SK-N-SH (cell line): Measurements from ENCODE around the gene ACD. TPM values are rescaled to one million over a fixed set of nuclear protein-coding genes. Genes with fewer than 3 reads are reported as not detected.

Source experiments
- CTCF ChIA-PET: fragments of 300-600, 350-600 bp; formaldehyde crosslinking; extraction: SDS; loops from one replicate; lab custom pipeline; 2021; lab: Yijun Ruan, JAX
- POLR2A ChIA-PET: fragments of 350-600 bp; sonication (Branson Sonifier 250); formaldehyde crosslinking; extraction: SDS; loops from one replicate; lab custom pipeline; 2020; ENCODE audit warnings: antibody characterized with exemption, inconsistent platforms; lab: Yijun Ruan, JAX
- DNase-seq: peaks from one replicate; pipeline ENCODE4 v3.0.0; 2012
- H2AFZ ChIP-seq: fragments of 200-600 bp; sonication (generic); 2 replicates; pipeline ENCODE4 v1.8.1; 2016; ENCODE audit warnings: antibody characterized with exemption, mild to moderate bottlenecking, low read depth
- H3F3A ChIP-seq: fragments of 200-600 bp; sonication (generic); replicated peaks from 2 replicates; pipeline ENCODE3; 2016; ENCODE audit warnings: antibody characterized with exemption, mild to moderate bottlenecking; ENCODE audit not compliant: insufficient read depth
- H3K27ac ChIP-seq, 2 experiments: fragments of 200-500 bp in 1 of 2; fragments of 200-600 bp in 1 of 2; sonication (Bioruptor generic) in 1 of 2; sonication (generic), shearing (Covaris generic) in 1 of 2; 2 replicates each; pipeline versions ENCODE4 v1.5.1 to v1.6.1; 2014 to 2016; ENCODE audit warnings: low read depth in 2 of 2, inconsistent platforms in 1 of 2, low read length in 1 of 2, mild to moderate bottlenecking in 1 of 2, mixed read lengths in 1 of 2
- H3K27me3 ChIP-seq: fragments of 200-600 bp; sonication (generic), shearing (Covaris generic); 2 replicates; pipeline ENCODE4 v1.6.1; 2016; ENCODE audit warnings: mixed run types; ENCODE audit not compliant: insufficient read depth
- H3K36me3 ChIP-seq, 2 experiments: fragments of 200-500 bp in 1 of 2; fragments of 200-600 bp in 1 of 2; sonication (Bioruptor generic) in 1 of 2; sonication (generic) in 1 of 2; replicated peaks in 1 of 2; 2 replicates each; pipeline versions ENCODE3 to v1.5.1; 2014 to 2016; ENCODE audit warnings: low read length in 1 of 2, mild to moderate bottlenecking in 1 of 2; ENCODE audit not compliant: insufficient read depth in 2 of 2, control insufficient read depth in 1 of 2
- H3K4me1 ChIP-seq, 2 experiments: fragments of 200-500 bp in 1 of 2; fragments of 200-600 bp in 1 of 2; sonication (Bioruptor generic) in 1 of 2; sonication (generic), shearing (Covaris generic) in 1 of 2; 2 replicates each; pipeline versions ENCODE4 v1.5.1 to v1.6.1; 2014 to 2016; ENCODE audit warnings: low read depth in 1 of 2, low read length in 1 of 2, mixed run types in 1 of 2; ENCODE audit not compliant: insufficient read depth in 2 of 2, control insufficient read depth in 1 of 2
- H3K4me2 ChIP-seq: fragments of 200-600 bp; sonication (generic), shearing (Covaris generic); 2 replicates; pipeline ENCODE4 v1.6.1; 2017; ENCODE audit warnings: mixed run types
- H3K4me3 ChIP-seq, 2 experiments: fragments of 200-500 bp in 1 of 2; fragments of 200-600 bp in 1 of 2; sonication (Bioruptor generic) in 1 of 2; sonication (generic), shearing (Covaris generic) in 1 of 2; 2 replicates each; pipeline versions ENCODE4 v1.5.1 to v1.8.1; 2014 to 2016; ENCODE audit warnings: low read depth in 2 of 2, inconsistent platforms in 1 of 2, low read length in 1 of 2, mild to moderate bottlenecking in 1 of 2, mixed read lengths in 1 of 2, moderate library complexity in 1 of 2
- H3K79me2 ChIP-seq: fragments of 200-600 bp; sonication (generic); 2 replicates; pipeline ENCODE4 v1.8.1; 2017; ENCODE audit warnings: mild to moderate bottlenecking; ENCODE audit not compliant: insufficient read depth
- H3K9ac ChIP-seq: fragments of 200-600 bp; sonication (generic); 2 replicates; pipeline ENCODE4 v1.6.1; 2017; ENCODE audit warnings: mixed run types
- H3K9me2 ChIP-seq: fragments of 200-600 bp; sonication (generic); 2 replicates; pipeline ENCODE4 v1.6.1; 2017; ENCODE audit warnings: mixed run types
- H3K9me3 ChIP-seq: fragments of 200-600 bp; sonication (generic); 2 replicates; pipeline ENCODE4 v1.6.1; 2017; ENCODE audit warnings: mixed run types, mild to moderate bottlenecking, moderate library complexity
- H4K20me1 ChIP-seq: fragments of 200-600 bp; sonication (generic); 2 replicates; pipeline ENCODE4 v1.6.1; 2017; ENCODE audit warnings: mild to moderate bottlenecking, mixed run types; ENCODE audit not compliant: insufficient read depth
- CHD2 ChIP-seq: fragments of 150-350 bp; IDR thresholded peaks from 2 replicates; pipeline ENCODE4 v1.6.1; 2018; ENCODE audit warnings: low read length; ENCODE audit not compliant: partially characterized antibody
- ELF1 ChIP-seq: IDR thresholded peaks from 2 replicates; pipeline ENCODE4 v1.4.0; 2012
- EZH2phosphoT487 ChIP-seq: fragments of 200-600 bp; sonication (generic); IDR thresholded peaks from 2 replicates; pipeline ENCODE4 v1.6.1; 2017; ENCODE audit warnings: low read depth, mixed run types, mild to moderate bottlenecking, antibody characterized with exemption, moderate library complexity, borderline replicate concordance
- FOXM1 ChIP-seq: IDR thresholded peaks from 2 replicates; pipeline ENCODE4 v1.4.0; 2012; ENCODE audit warnings: low read depth, mild to moderate bottlenecking
- GABPA ChIP-seq: IDR thresholded peaks from 2 replicates; pipeline ENCODE4 v1.4.0; 2012; ENCODE audit warnings: low read depth, mild to moderate bottlenecking
- JUND ChIP-seq: IDR thresholded peaks from 2 replicates; pipeline ENCODE4 v1.4.0; 2012
- MEF2A ChIP-seq: IDR thresholded peaks from 2 replicates; pipeline ENCODE4 v1.4.0; 2012; ENCODE audit warnings: low read depth, borderline replicate concordance
- SIN3A ChIP-seq: IDR thresholded peaks from 2 replicates; pipeline ENCODE4 v1.6.1; 2012; ENCODE audit warnings: low read depth, mild to moderate bottlenecking, low read length, moderate library complexity, borderline replicate concordance
- YY1 ChIP-seq: IDR thresholded peaks from 2 replicates; pipeline ENCODE4 v1.4.0; 2012; ENCODE audit warnings: low read depth, mild to moderate bottlenecking
- WGBS: methylation state at CpG from one replicate; pipeline ENCODE4 v1.1.6; 2017; ENCODE audit warnings: low lambda C conversion rate; 5-methylcytosine and 5-hydroxymethylcytosine counted together
- polyA plus RNA-seq, 3 experiments: library from polyadenylated mRNA; depleted of rRNA; stranded (reverse); fragments of >200 nt; gene quantifications; 2 replicates each; pipeline ENCODE4 v1.2.3, GENCODE V29; 2012
- TF ChIP-seq, protein P1 (sequence below): fragments of 150-350 bp; IDR thresholded peaks from 2 replicates; pipeline ENCODE4 v1.6.1; 2017; ENCODE audit warnings: antibody characterized with exemption, low read length, low read depth, borderline replicate concordance
- TF ChIP-seq, protein P2 (sequence below): IDR thresholded peaks from 2 replicates; pipeline ENCODE4 v1.4.0; 2012; ENCODE audit warnings: low read depth
- TF ChIP-seq, protein P3 (sequence below): IDR thresholded peaks from 2 replicates; pipeline ENCODE4 v1.6.1; 2012; ENCODE audit warnings: mild to moderate bottlenecking, low read depth, low read length, moderate library complexity
- TF ChIP-seq, protein P4 (sequence below): IDR thresholded peaks from 2 replicates; pipeline ENCODE4; 2012
- TF ChIP-seq, protein P5 (sequence below): fragments of 200-600 bp; sonication (generic); IDR thresholded peaks from 2 replicates; pipeline ENCODE4 v1.6.1; 2017; ENCODE audit warnings: antibody characterized with exemption, mild to moderate bottlenecking, moderate library complexity

ACD gene
- polyA plus RNA-seq, 1 of the 3 experiments (the other 2 are of a cell fraction): 37.8 TPM

DNA sequence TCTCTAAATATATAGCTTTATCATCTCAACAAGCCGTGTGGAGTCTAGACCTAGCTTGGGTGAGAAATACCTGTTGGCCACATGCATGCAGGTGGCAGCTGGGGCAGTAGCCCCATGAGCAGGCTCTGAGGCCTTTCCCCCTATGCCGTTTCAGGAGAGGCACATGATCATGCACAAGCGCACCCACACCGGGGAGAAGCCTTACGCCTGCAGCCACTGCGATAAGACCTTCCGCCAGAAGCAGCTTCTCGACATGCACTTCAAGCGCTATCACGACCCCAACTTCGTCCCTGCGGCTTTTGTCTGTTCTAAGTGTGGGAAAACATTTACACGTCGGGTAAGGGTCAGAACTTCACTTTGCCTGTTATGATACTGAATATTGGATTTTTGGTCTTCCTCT lies 31.8 kb downstream of the ACD start:
- peaks cover 3% of the 10 kb centered on the region; the same call in 1 of the 2 replicates for H3K79me2 ChIP-seq
- no peaks in the 10 kb centered on the region for H3K27me3 ChIP-seq
- no peaks in the 10 kb centered on the region for H3K9me3 ChIP-seq
- H3F3A ChIP-seq: peaks cover 4% of the 10 kb centered on the region
- POLR2A ChIA-PET: interaction anchor here (1.1 kb wide), 1 partner anchor 139 kb away, joined by 4 read pairs; no protein-coding TSS in a partner anchor
- TF ChIP-seq YY1 (no peak), SIN3A (no peak), MEF2A (no peak), EZH2phosphoT487 (no peak), GABPA (no peak), ELF1 (no peak), CHD2 (no peak), FOXM1 (no peak), JUND (no peak)
- TF ChIP-seq, protein P1, sequence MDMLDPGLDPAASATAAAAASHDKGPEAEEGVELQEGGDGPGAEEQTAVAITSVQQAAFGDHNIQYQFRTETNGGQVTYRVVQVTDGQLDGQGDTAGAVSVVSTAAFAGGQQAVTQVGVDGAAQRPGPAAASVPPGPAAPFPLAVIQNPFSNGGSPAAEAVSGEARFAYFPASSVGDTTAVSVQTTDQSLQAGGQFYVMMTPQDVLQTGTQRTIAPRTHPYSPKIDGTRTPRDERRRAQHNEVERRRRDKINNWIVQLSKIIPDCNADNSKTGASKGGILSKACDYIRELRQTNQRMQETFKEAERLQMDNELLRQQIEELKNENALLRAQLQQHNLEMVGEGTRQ: no peak
- TF ChIP-seq, protein P2, sequence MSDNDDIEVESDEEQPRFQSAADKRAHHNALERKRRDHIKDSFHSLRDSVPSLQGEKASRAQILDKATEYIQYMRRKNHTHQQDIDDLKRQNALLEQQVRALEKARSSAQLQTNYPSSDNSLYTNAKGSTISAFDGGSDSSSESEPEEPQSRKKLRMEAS: no peak
- TF ChIP-seq, protein P3, sequence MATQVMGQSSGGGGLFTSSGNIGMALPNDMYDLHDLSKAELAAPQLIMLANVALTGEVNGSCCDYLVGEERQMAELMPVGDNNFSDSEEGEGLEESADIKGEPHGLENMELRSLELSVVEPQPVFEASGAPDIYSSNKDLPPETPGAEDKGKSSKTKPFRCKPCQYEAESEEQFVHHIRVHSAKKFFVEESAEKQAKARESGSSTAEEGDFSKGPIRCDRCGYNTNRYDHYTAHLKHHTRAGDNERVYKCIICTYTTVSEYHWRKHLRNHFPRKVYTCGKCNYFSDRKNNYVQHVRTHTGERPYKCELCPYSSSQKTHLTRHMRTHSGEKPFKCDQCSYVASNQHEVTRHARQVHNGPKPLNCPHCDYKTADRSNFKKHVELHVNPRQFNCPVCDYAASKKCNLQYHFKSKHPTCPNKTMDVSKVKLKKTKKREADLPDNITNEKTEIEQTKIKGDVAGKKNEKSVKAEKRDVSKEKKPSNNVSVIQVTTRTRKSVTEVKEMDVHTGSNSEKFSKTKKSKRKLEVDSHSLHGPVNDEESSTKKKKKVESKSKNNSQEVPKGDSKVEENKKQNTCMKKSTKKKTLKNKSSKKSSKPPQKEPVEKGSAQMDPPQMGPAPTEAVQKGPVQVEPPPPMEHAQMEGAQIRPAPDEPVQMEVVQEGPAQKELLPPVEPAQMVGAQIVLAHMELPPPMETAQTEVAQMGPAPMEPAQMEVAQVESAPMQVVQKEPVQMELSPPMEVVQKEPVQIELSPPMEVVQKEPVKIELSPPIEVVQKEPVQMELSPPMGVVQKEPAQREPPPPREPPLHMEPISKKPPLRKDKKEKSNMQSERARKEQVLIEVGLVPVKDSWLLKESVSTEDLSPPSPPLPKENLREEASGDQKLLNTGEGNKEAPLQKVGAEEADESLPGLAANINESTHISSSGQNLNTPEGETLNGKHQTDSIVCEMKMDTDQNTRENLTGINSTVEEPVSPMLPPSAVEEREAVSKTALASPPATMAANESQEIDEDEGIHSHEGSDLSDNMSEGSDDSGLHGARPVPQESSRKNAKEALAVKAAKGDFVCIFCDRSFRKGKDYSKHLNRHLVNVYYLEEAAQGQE: no peak
- CTCF ChIA-PET: no interaction called here
- no peak for DNase-seq
- H3K4me3 ChIP-seq: no peak overlapping the region
- no peak overlapping the region for H2AFZ ChIP-seq
- no peaks in the 10 kb centered on the region for H3K9me2 ChIP-seq
- no peak overlapping the region for H3K4me2 ChIP-seq
- H3K36me3 ChIP-seq: peaks cover 34 to 48% of the 10 kb centered on the region in 2 experiments
- no peak overlapping the region for H3K9ac ChIP-seq
- 92% methylated on average over 10 of the region's 14 CpGs for WGBS
- no peaks in the 10 kb centered on the region for H4K20me1 ChIP-seq
- H3K4me1 ChIP-seq: no peaks in the 10 kb centered on the region
- H3K27ac ChIP-seq: no peak overlapping the region

DNA sequence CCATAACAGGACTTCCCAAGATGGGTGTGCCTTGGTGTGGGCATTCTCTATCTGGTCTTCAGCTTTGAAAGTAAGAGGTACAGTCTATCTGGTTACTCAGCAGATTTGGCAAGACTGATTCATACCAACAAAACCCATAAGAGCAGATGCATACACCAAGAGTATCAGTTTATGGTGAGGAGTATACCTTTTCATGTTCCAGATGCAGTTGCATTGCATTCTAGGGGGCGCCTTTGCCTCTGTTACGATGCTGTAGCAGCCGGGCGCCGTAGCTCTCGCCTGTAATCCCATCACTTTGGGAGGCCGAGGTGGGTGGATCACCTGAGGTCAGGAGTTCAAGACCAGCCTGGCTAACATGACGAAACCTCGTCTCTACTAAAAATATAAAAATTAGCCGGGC lies 46.3 kb downstream of the ACD start:
- peaks cover 38 to 58% of the 10 kb centered on the region in 2 experiments for H3K36me3 ChIP-seq
- peaks cover 18% of the 10 kb centered on the region for H3F3A ChIP-seq
- no peak overlapping the region for H3K4me2 ChIP-seq
- no peaks in the 10 kb centered on the region for H3K4me1 ChIP-seq
- TF ChIP-seq, protein P4, sequence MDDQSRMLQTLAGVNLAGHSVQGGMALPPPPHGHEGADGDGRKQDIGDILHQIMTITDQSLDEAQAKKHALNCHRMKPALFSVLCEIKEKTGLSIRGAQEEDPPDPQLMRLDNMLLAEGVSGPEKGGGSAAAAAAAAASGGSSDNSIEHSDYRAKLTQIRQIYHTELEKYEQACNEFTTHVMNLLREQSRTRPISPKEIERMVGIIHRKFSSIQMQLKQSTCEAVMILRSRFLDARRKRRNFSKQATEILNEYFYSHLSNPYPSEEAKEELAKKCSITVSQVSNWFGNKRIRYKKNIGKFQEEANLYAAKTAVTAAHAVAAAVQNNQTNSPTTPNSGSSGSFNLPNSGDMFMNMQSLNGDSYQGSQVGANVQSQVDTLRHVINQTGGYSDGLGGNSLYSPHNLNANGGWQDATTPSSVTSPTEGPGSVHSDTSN: no peak
- TF ChIP-seq, protein P5, sequence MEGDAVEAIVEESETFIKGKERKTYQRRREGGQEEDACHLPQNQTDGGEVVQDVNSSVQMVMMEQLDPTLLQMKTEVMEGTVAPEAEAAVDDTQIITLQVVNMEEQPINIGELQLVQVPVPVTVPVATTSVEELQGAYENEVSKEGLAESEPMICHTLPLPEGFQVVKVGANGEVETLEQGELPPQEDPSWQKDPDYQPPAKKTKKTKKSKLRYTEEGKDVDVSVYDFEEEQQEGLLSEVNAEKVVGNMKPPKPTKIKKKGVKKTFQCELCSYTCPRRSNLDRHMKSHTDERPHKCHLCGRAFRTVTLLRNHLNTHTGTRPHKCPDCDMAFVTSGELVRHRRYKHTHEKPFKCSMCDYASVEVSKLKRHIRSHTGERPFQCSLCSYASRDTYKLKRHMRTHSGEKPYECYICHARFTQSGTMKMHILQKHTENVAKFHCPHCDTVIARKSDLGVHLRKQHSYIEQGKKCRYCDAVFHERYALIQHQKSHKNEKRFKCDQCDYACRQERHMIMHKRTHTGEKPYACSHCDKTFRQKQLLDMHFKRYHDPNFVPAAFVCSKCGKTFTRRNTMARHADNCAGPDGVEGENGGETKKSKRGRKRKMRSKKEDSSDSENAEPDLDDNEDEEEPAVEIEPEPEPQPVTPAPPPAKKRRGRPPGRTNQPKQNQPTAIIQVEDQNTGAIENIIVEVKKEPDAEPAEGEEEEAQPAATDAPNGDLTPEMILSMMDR: peak; percentile 25; the same call in 1 of the 2 replicates
- TF ChIP-seq, all 33 proteins: peak for 1
- Histone ChIP-seq H2AFZ (no peak overlapping the region), H3K4me3 (no peak overlapping the region), H3K9me3 (no peaks in the 10 kb centered on the region), H3K9ac (no peak overlapping the region), H3K9me2 (no peaks in the 10 kb centered on the region), H4K20me1 (no peaks in the 10 kb centered on the region), H3K79me2 (peaks cover 31% of the 10 kb centered on the region), H3K27me3 (no peaks in the 10 kb centered on the region), H3K27ac (no peak overlapping the region)
- CTCF ChIA-PET: interaction anchor here (1.2 to 3.1 kb wide), 4 partner anchors 27 to 92 kb away, joined by 5 to 13 read pairs (median 9); partner anchors contain the start of gene CARMIL2
- WGBS: 95% methylated on average over 10 of the region's 10 CpGs
- POLR2A ChIA-PET: interaction anchor here (0.6 kb wide), 1 partner anchor 43 kb away, joined by 4 read pairs; no protein-coding TSS in a partner anchor
- no peak for DNase-seq
